K562 (cell line): ENCODE measurements around the gene LAMA5. TPM values are rescaled to one million over a fixed set of nuclear protein-coding genes. Genes with fewer than 3 reads are reported as not detected.

Experiments used
- ATAC-seq: fragments of 200-7000 bp; cut with Tn5 transposase; 3 replicates; pipeline ENCODE4 v1.9.1; 2020; ENCODE audit warnings: moderate library complexity
- BruUV-seq: library from RNA; stranded (reverse); fragments of 400-500 nt; replicated peaks from 2 replicates; lab custom pipeline; 2021; lab: Mats Ljungman, UMichigan
- CTCF ChIA-PET: fragments of 300-600 bp; formaldehyde crosslinking; extraction: SDS; loops from one replicate; lab custom pipeline; 2021; ENCODE audit warnings: low intra/inter-chr PET ratio; lab: Yijun Ruan, JAX
- POLR2A ChIA-PET: fragments of 300-600, 350-650 bp; sonication (Branson Sonifier 250); formaldehyde crosslinking; extraction: SDS; loops from one replicate; lab custom pipeline; 2021; ENCODE audit warnings: antibody characterized with exemption, inconsistent platforms; lab: Yijun Ruan, JAX
- DNase-seq, 4 experiments: peaks; one replicate each; pipeline versions ENCODE4 v3.0.0 to v3.0.0-alpha.2; 2011 to 2018; ENCODE audit warnings: low spot score in 3 of 4, mixed read lengths in 3 of 4; ENCODE audit errors: extremely low read depth in 1 of 4
- FAIRE-seq: peaks from 2 replicates; lab custom pipeline; 2011; peaks lifted over from hg19 to GRCh38; lab: Jason Lieb, UNC
- H2AFZ ChIP-seq: 2 replicates; pipeline ENCODE4 v1.6.0; 2011; ENCODE audit warnings: low read depth, low read length, control low read depth, inconsistent platforms
- H3K27ac ChIP-seq: fragments of 200-600 bp; 3 replicates; pipeline ENCODE4 v1.8.0; 2011; ENCODE audit warnings: low read depth, mild to moderate bottlenecking, control low read depth, inconsistent platforms, low read length, moderate library complexity, mixed read lengths; ENCODE audit errors: extremely low read depth
- H3K27me3 ChIP-seq, 2 experiments: fragments of 300-600 bp in 1 of 2; 2 replicates in 1 of 2; 3 replicates in 1 of 2; pipeline versions ENCODE4 v1.6.0 to v1.8.0; 2011; ENCODE audit warnings: inconsistent platforms in 2 of 2, low read length in 2 of 2, mild to moderate bottlenecking in 1 of 2, mixed read lengths in 1 of 2, moderate library complexity in 1 of 2; ENCODE audit not compliant: control insufficient read depth in 2 of 2, insufficient read depth in 2 of 2
- H3K36me3 ChIP-seq: fragments of 300-600 bp; 3 replicates; pipeline ENCODE4 v1.8.0; 2011; ENCODE audit warnings: mild to moderate bottlenecking, low read length, inconsistent platforms; ENCODE audit not compliant: control insufficient read depth, insufficient read depth
- H3K4me1 ChIP-seq, 2 experiments: fragments of 200-600 bp in 1 of 2; replicated peaks in 1 of 2; 2 replicates in 1 of 2; 3 replicates in 1 of 2; pipeline versions ENCODE4 v1.5.1 to v1.8.0; 2011; ENCODE audit warnings: inconsistent platforms in 2 of 2, low read length in 2 of 2, mild to moderate bottlenecking in 1 of 2, mixed read lengths in 1 of 2, moderate library complexity in 1 of 2; ENCODE audit not compliant: control insufficient read depth in 2 of 2, insufficient read depth in 2 of 2
- H3K4me2 ChIP-seq: 2 replicates; pipeline ENCODE4 v1.6.1; 2011; ENCODE audit warnings: low read length, control low read depth, inconsistent platforms, mixed read lengths; ENCODE audit not compliant: insufficient read depth
- H3K4me3 ChIP-seq: fragments of 200-600 bp; sonication (generic), shearing (Covaris generic); 2 replicates; pipeline ENCODE4 v1.5.1; 2016; ENCODE audit warnings: control low read depth, inconsistent platforms
- H3K79me2 ChIP-seq: fragments of 200-600 bp; 3 replicates; pipeline ENCODE4 v1.8.0; 2011; ENCODE audit warnings: low read length, inconsistent platforms; ENCODE audit not compliant: control insufficient read depth, insufficient read depth
- H3K9ac ChIP-seq, 2 experiments: 2 replicates each; pipeline versions ENCODE4 v1.6.0 to v1.6.1; 2011; ENCODE audit warnings: low read depth in 2 of 2, low read length in 2 of 2, control low read depth in 1 of 2, inconsistent platforms in 1 of 2, mild to moderate bottlenecking in 1 of 2, mixed read lengths in 1 of 2; ENCODE audit not compliant: insufficient read depth in 1 of 2
- H3K9me1 ChIP-seq: one replicate; pipeline ENCODE4 v1.6.0; 2011; ENCODE audit warnings: inconsistent platforms, mild to moderate bottlenecking, low read length, moderate library complexity; ENCODE audit not compliant: control insufficient read depth, insufficient read depth
- H3K9me3 ChIP-seq: replicated peaks from 2 replicates; pipeline ENCODE4 v1.5.1; 2011; ENCODE audit warnings: low read depth, low read length, inconsistent platforms; ENCODE audit not compliant: control insufficient read depth, insufficient read depth
- H4K20me1 ChIP-seq: replicated peaks from 2 replicates; pipeline ENCODE4 v1.6.1; 2011; ENCODE audit warnings: low read length, inconsistent platforms, mixed read lengths; ENCODE audit not compliant: control insufficient read depth, insufficient read depth
- ARNT ChIP-seq, 2 experiments: fragments of 450-650 bp; IDR thresholded peaks; 2 replicates each; pipeline ENCODE4 v1.6.1; 2016; ENCODE audit warnings: mild to moderate bottlenecking in 1 of 2
- POLR2G ChIP-seq: fragments of 200-400 bp; formaldehyde crosslinking; IDR thresholded peaks from 2 replicates; pipeline ENCODE4 v1.6.1; 2017; ENCODE audit warnings: low read depth, mild to moderate bottlenecking, antibody characterized with exemption, low read length, moderate library complexity
- TAF15 ChIP-seq: fragments of 200-400 bp; formaldehyde crosslinking; IDR thresholded peaks from 2 replicates; pipeline ENCODE4 v1.6.1; 2017; ENCODE audit warnings: mild to moderate bottlenecking, low read depth, low read length, moderate library complexity
- VEZF1 ChIP-seq: fragments of 200-800 bp; sonication (Bioruptor generic); IDR thresholded peaks from 2 replicates; pipeline ENCODE4 v1.6.1; 2017; ENCODE audit warnings: missing genetic modification characterization, missing compliant biosample characterization
- WGBS: fragments of 100-300 bp; shearing (Covaris generic); methylation state at CpG from one replicate; pipeline ENCODE4 v1.1.6; 2016; ENCODE audit warnings: low coverage, mixed read lengths; ENCODE audit not compliant: insufficient coverage; ENCODE audit errors: missing lambda C conversion rate; 5-methylcytosine and 5-hydroxymethylcytosine counted together
- in situ Hi-C: fragments of 300-500 bp; cut with MboI; formaldehyde crosslinking; loops from 4 replicates; pipeline ENCODE4 v1.15.0; 2018; ENCODE audit warnings: inconsistent platforms, mixed read lengths
- intact Hi-C: fragments of 100-400 bp; cut with micrococcal nuclease; formaldehyde crosslinking; loops from 2 replicates; pipeline ENCODE4 v1.14.2; 2022
- polyA plus RNA-seq, 8 experiments: library from polyadenylated mRNA; depleted of rRNA in 4 of 8; stranded (reverse) in 5 of 8; unstranded in 3 of 8; fragments of >200 nt; fragmentation: Nextera tagmentation in 2 of 8; fragmentation: Illumina TruSeq in 1 of 8; extraction: Ambion mirVana in 2 of 8; extraction: Trizol in 1 of 8; gene quantifications; 2 replicates each; pipeline versions ENCODE4 v1.2.1 to v1.2.3, GENCODE V29; 2011 to 2014; ENCODE audit warnings: inconsistent platforms in 1 of 8, missing spikeins in 1 of 8
- total RNA-seq, 7 experiments: library from RNA; depleted of rRNA in 6 of 7; stranded (reverse); fragments of >200 nt in 6 of 7; fragmentation: Illumina TruSeq in 2 of 7; extraction: Trizol in 2 of 7; gene quantifications; 2 replicates each; pipeline versions ENCODE4 v1.2.1 to v1.2.3, GENCODE V29; 2011 to 2021; ENCODE audit warnings: low replicate concordance in 1 of 7

LAMA5 gene
- total and polyA plus RNA-seq, 9 of the 15 experiments (the other 6 are each of a cell fraction or from before 2014, with no cell fraction given) = 0.31 to 101 (median 7.8) TPM

GRCh38 chr20:62338294-62338620, 28.9 kb downstream of the LAMA5 start:
- ATAC-seq = no peak
- POLR2A ChIA-PET = interaction anchor here (1.0 kb wide), 1 partner anchor 19 kb away, joined by 3 read pairs; no protein-coding TSS in a partner anchor

DNA sequence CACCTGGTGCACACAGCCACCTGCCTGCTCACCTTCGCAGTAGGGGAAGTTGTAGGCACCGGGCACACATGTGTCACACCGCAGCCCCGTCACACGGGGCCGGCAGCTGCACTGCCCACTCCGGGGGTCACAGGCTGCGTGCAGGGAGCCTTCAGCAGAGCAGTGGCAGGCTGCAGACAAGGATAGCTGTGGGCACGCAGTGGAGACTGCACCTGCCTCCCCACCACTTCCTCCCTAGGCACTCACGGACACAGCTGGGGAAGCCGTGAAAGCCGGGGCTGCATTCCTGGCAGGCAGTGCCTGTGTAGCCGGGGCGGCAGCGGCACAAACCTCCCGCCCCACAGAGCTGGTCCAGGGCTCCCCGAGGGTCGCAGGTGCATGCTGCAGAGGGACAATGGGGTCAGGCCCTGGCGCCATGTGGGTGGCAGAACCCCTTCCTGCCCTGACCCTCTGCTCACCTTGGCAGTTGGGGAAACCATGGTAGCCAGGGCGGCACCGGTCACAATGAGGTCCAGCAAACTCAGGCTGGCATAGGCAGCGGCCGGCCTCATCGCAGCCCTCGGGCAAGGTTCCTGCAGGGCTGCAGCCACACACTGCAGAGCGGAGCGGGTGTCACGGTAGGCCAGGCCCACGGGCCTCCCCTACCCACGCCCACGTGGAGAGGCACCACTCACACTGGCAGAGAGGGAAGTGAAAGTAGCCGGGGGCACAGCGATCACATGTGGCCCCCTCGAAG, 29.4 kb downstream of the LAMA5 start:
- no peak for ATAC-seq
- Histone ChIP-seq H3K27me3 (no peaks in the 10 kb centered on the region), H3K36me3 (peaks cover 78% of the 10 kb centered on the region), H3K79me2 (no peaks in the 10 kb centered on the region), H3K4me3 (no peak overlapping the region), H2AFZ (no peak overlapping the region), H3K4me2 (no peak overlapping the region), H3K9me1 (no peaks in the 10 kb centered on the region), H3K27ac (no peak overlapping the region), H3K9ac (no peak overlapping the region), H4K20me1 (no peaks in the 10 kb centered on the region), H3K4me1 (peaks cover 0 to 15% of the 10 kb centered on the region in 2 experiments; a peak in 1 of 5 replicates), H3K9me3 (no peaks in the 10 kb centered on the region)
- ChIA-PET CTCF (no interaction called here), POLR2A (interaction anchor here (1.0 kb wide), 1 partner anchor 20 kb away, joined by 3 read pairs; no protein-coding TSS in a partner anchor)
- DNase-seq = no peak
- no peak for FAIRE-seq
- in situ Hi-C loops = no loop called here
- intact Hi-C loops = no loop called here
- no TSS peak for BruUV-seq
- 93% methylated on average over 28 of the region's 34 CpGs for whole genome bisulfite sequencing
- no peak for TF ChIP-seq VEZF1 (CRISPR knock-in tag)
- TF ChIP-seq TAF15 = no peak

More at GRCh38 chr20:62338294-62338620, 28.9 kb downstream of the LAMA5 start:
- Histone ChIP-seq H2AFZ (no peak overlapping the region), H4K20me1 (no peaks in the 10 kb centered on the region), H3K27ac (no peak overlapping the region), H3K79me2 (no peaks in the 10 kb centered on the region), H3K9ac (no peak overlapping the region), H3K27me3 (no peaks in the 10 kb centered on the region), H3K9me3 (no peaks in the 10 kb centered on the region), H3K4me2 (no peak overlapping the region), H3K4me1 (peaks cover 0 to 15% of the 10 kb centered on the region in 2 experiments; a peak in 1 of 5 replicates), H3K36me3 (peaks cover 78% of the 10 kb centered on the region), H3K9me1 (no peaks in the 10 kb centered on the region), H3K4me3 (no peak overlapping the region)
- DNase-seq = no peak
- intact Hi-C loops = no loop called here
- no peak for FAIRE-seq
- in situ Hi-C loops = no loop called here
- no TSS peak for BruUV-seq
- CTCF ChIA-PET = no interaction called here
- 0 out of 2 replicates have a peak, but pooled peaks have one; percentile 27 for TF ChIP-seq POLR2G
- no peak for TF ChIP-seq ARNT (IDR thresholded peaks at IDR 0.05)
- TF ChIP-seq, all 486 proteins: peak for 1
- WGBS = 96% methylated on average over 13 of the region's 16 CpGs
